GM12892 (cell line): ENCODE measurements around the gene RAB11A.

Experiments
- POLR2A ChIP-seq: IDR thresholded peaks from 2 replicates; pipeline ENCODE4 v1.6.1; 2011; ENCODE audit warnings: low read depth, low read length, control low read depth
- POLR2AphosphoS5 ChIP-seq: IDR thresholded peaks from 2 replicates; pipeline ENCODE4 v1.6.1; 2011; ENCODE audit warnings: low read depth, low read length, control low read depth
- TAF1 ChIP-seq: IDR thresholded peaks from 2 replicates; pipeline ENCODE4 v1.6.1; 2011; ENCODE audit warnings: low read depth, mild to moderate bottlenecking, control low read depth, low read length, borderline replicate concordance

DNA sequence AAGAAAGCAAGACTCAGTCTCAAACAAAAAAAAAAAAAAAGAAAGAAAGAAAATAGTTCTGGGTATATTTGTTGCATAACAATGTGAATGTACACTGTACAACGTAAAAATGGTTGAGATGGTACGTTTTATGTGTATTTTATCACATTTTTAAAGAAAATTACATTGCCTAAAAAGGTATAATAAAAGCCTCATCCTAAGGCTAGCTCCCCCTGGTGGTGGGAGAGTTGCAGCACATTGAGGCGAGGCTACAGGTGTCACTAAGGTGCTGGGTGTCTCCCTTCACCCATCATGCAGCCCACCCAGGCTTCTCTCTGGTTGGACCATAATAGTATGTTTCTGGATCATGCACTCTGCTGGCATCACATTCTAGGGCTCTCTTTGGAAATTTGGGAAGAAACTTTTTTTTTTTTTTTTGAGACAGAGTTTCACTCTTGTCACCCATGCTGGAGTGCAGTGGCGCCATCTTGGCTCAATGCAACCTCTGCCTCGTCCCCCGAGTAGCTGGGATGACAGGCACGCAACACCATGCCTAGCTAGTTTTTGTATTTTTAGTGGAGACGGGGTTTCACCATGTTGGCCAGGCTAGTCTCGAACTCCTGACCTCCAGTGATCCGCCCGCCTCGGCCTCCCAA is 12.4 kb upstream of the RAB11A start:
- TF ChIP-seq POLR2A (no peak), POLR2AphosphoS5 (no peak), TAF1 (no peak)
